ENCODE data around the gene MRPL20.

GRCh38 chr1:1353389-1354151, 53.5 kb downstream of the MRPL20 start:
- TF ChIP-seq CTCF (IDR thresholded peaks at IDR 0.05) (no peak), ZFX (IDR thresholded peaks at IDR 0.05; ENCODE audit: borderline replicate concordance) (no peak)

All from 22Rv1 (cell line).